IPS DF 19.7 (cell line): Measurements from ENCODE around the gene SPAAR.

ENCODE experiments used
- DNase-seq: peaks from one replicate; pipeline ENCODE4 v3.0.0-alpha.2; 2013; ENCODE audit warnings: low read depth, low spot score

The SPAAR gene

GRCh38 chr9:35948451-35948850, 39.2 kb downstream of the SPAAR start:
- DNase-seq = no peak

- no peak for DNase-seq
Measured at GRCh38 chr9:35948901-35949318, 39.6 kb downstream of the SPAAR start.

GRCh38 chr9:35951736-35952135, 42.4 kb downstream of the SPAAR start:
- DNase-seq = no peak

- no peak for DNase-seq
Measured at GRCh38 chr9:35952526-35953191, 43.4 kb downstream of the SPAAR start.

- no peak for DNase-seq
Measured at GRCh38 chr9:35954942-35955546, 45.8 kb downstream of the SPAAR start.

- no peak for DNase-seq
Measured at GRCh38 chr9:35956651-35957050, 47.4 kb downstream of the SPAAR start.

GRCh38 chr9:35958104-35958837, 49.0 kb downstream of the SPAAR start, which contains the start of gene OR2S2:
Gene OR2S2, minus strand, starts transcription at chr9:35958154. Its CDS starts 56 bp downstream, at chr9:35958098.
- no peak for DNase-seq

- no peak for DNase-seq
Measured at GRCh38 chr9:35960039-35960655, 50.9 kb downstream of the SPAAR start.
